ENCODE results near the gene DUSP15. TPM values are rescaled to one million over a fixed set of nuclear protein-coding genes. Genes with fewer than 3 reads are reported as not detected.

DUSP15 gene
- polyA plus RNA-seq, 1 donor from 2014 or later, result 62.7 TPM

DNA sequence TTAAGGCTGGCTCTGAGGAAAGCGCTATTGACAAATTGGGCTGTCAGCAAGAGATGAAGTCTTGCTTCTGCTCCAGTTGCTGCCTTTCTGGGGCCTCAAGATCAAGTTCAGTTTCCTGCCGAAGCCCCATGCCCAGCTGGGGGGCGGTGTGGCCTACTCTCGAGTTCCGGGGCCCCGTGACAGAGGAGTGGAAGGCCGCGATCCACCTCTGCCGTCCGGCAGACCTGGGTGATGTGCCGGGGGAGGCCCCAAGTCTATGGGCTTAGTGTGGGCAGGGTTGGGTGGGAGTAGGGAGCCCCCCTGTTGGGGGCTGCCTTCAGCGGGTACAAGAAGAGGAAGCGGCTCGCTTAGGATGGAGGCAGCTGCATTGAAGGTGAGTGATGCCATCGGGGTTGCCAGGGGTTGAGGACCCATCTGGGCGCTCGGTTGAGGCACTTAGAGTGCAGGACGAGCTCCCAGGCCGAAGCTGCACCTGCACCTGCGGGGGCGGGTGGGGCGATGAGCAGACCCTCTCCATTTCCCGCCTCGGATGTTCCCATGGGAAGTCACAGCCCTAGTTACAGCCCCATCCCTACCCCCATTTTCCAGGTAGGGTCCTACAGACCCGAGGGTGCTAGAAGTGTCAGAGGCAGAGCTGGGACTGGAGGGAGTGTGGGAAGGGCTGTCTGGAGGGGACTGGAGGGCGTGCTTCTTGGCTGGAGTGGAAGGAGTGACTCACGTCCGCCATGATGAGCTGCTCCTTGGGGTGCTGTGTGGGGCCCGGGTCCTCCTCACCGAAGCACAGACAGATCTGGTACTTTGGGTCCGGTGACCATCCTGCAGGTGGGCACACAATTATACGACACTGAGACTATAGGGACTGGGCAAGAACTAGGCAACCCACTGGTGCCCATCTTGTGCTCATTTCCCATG is 22.0 kb downstream of the DUSP15 start:
- no peak for TF ChIP-seq POLR2AphosphoS5 (IDR thresholded peaks at IDR 0.05)
- TF ChIP-seq EZH2 (IDR thresholded peaks at IDR 0.05; ENCODE audit: borderline replicate concordance, insufficient read depth, low read length, poor library complexity, severe bottlenecking), result no peak
- TF ChIP-seq EP300 (conservative IDR thresholded peaks at IDR 0.05; ENCODE audit: poor library complexity, severe bottlenecking), result no peak
- TF ChIP-seq SMC3 (conservative IDR thresholded peaks at IDR 0.05; ENCODE audit: poor library complexity), result no peak
- TF ChIP-seq, protein P1, sequence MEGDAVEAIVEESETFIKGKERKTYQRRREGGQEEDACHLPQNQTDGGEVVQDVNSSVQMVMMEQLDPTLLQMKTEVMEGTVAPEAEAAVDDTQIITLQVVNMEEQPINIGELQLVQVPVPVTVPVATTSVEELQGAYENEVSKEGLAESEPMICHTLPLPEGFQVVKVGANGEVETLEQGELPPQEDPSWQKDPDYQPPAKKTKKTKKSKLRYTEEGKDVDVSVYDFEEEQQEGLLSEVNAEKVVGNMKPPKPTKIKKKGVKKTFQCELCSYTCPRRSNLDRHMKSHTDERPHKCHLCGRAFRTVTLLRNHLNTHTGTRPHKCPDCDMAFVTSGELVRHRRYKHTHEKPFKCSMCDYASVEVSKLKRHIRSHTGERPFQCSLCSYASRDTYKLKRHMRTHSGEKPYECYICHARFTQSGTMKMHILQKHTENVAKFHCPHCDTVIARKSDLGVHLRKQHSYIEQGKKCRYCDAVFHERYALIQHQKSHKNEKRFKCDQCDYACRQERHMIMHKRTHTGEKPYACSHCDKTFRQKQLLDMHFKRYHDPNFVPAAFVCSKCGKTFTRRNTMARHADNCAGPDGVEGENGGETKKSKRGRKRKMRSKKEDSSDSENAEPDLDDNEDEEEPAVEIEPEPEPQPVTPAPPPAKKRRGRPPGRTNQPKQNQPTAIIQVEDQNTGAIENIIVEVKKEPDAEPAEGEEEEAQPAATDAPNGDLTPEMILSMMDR (IDR thresholded peaks at IDR 0.05; ENCODE audit: poor library complexity, severe bottlenecking), result no peak
- no peak for TF ChIP-seq TAF1 (IDR thresholded peaks at IDR 0.05; ENCODE audit: low read depth)
- TF ChIP-seq, protein P2, sequence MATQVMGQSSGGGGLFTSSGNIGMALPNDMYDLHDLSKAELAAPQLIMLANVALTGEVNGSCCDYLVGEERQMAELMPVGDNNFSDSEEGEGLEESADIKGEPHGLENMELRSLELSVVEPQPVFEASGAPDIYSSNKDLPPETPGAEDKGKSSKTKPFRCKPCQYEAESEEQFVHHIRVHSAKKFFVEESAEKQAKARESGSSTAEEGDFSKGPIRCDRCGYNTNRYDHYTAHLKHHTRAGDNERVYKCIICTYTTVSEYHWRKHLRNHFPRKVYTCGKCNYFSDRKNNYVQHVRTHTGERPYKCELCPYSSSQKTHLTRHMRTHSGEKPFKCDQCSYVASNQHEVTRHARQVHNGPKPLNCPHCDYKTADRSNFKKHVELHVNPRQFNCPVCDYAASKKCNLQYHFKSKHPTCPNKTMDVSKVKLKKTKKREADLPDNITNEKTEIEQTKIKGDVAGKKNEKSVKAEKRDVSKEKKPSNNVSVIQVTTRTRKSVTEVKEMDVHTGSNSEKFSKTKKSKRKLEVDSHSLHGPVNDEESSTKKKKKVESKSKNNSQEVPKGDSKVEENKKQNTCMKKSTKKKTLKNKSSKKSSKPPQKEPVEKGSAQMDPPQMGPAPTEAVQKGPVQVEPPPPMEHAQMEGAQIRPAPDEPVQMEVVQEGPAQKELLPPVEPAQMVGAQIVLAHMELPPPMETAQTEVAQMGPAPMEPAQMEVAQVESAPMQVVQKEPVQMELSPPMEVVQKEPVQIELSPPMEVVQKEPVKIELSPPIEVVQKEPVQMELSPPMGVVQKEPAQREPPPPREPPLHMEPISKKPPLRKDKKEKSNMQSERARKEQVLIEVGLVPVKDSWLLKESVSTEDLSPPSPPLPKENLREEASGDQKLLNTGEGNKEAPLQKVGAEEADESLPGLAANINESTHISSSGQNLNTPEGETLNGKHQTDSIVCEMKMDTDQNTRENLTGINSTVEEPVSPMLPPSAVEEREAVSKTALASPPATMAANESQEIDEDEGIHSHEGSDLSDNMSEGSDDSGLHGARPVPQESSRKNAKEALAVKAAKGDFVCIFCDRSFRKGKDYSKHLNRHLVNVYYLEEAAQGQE (IDR thresholded peaks at IDR 0.05; ENCODE audit: borderline replicate concordance), result no peak
- TF ChIP-seq RAD21 (conservative IDR thresholded peaks at IDR 0.05), result no peak
- TF ChIP-seq MXI1 (conservative IDR thresholded peaks at IDR 0.05; ENCODE audit: poor library complexity, severe bottlenecking), result no peak
- H3K27me3 ChIP-seq (ENCODE audit: insufficient read depth, low read depth, low read length), result peaks cover 14% of the 10 kb centered on the region
- H3K9me3 ChIP-seq (ENCODE audit: low read length), result no peaks in the 10 kb centered on the region
- H3K9me2 ChIP-seq (ENCODE audit: insufficient read depth, low read length), result no peaks in the 10 kb centered on the region
- H3K27ac ChIP-seq (ENCODE audit: low read length), result no peak overlapping the region
- no peaks in the 10 kb centered on the region for H3F3A ChIP-seq (ENCODE audit: insufficient read depth, low read length, poor library complexity, severe bottlenecking)
- no peaks in the 10 kb centered on the region for H3K36me3 ChIP-seq (ENCODE audit: insufficient read depth, low read length)
- no peak overlapping the region for H3K4me3 ChIP-seq (ENCODE audit: low read length)
- no peaks in the 10 kb centered on the region for H4K20me1 ChIP-seq (ENCODE audit: insufficient read depth)
- no peak overlapping the region for H3K9ac ChIP-seq (ENCODE audit: low read length)
- no peak overlapping the region for H3K4me2 ChIP-seq (ENCODE audit: low read length)
- H2AFZ ChIP-seq (ENCODE audit: low read depth, low read length), result no peak overlapping the region
- H3K79me2 ChIP-seq (replicated peaks; ENCODE audit: insufficient read depth, low read length), result no peaks in the 10 kb centered on the region

DNA sequence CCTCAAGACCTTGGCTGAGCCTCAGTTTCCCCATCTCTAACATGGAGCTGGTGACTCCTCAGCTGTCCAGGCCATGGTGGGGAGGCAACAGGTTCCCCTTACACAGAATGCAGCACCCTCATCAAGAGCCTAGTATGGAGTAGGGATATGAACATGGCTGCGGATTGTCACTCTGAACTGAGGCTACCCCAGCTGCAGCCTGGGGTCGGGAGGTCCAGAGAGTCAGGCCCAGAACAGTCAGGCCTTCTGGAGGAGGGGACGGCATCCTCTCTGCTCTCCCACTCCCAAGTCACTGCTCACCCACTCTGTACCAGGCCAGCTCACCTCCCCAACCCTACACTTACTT is 23.6 kb downstream of the DUSP15 start:
- Histone ChIP-seq H3K79me2 (replicated peaks; ENCODE audit: insufficient read depth, low read length) (no peaks in the 10 kb centered on the region), H2AFZ (ENCODE audit: low read depth, low read length) (no peak overlapping the region), H3K27ac (ENCODE audit: low read length) (no peak overlapping the region), H3K36me3 (ENCODE audit: insufficient read depth, low read length) (no peaks in the 10 kb centered on the region), H3K9ac (ENCODE audit: low read length) (no peak overlapping the region), H3K27me3 (ENCODE audit: insufficient read depth, low read depth, low read length) (peaks cover 14% of the 10 kb centered on the region), H3F3A (ENCODE audit: insufficient read depth, low read length, poor library complexity, severe bottlenecking) (no peaks in the 10 kb centered on the region), H3K4me3 (ENCODE audit: low read length) (no peak overlapping the region), H3K4me2 (ENCODE audit: low read length) (no peak overlapping the region), H3K9me2 (ENCODE audit: insufficient read depth, low read length) (no peaks in the 10 kb centered on the region), H3K9me3 (ENCODE audit: low read length) (no peaks in the 10 kb centered on the region), H4K20me1 (ENCODE audit: insufficient read depth) (no peaks in the 10 kb centered on the region)
- TF ChIP-seq RAD21 (conservative IDR thresholded peaks at IDR 0.05), result no peak
- no peak for TF ChIP-seq MXI1 (conservative IDR thresholded peaks at IDR 0.05; ENCODE audit: poor library complexity, severe bottlenecking)
- TF ChIP-seq POLR2AphosphoS5 (IDR thresholded peaks at IDR 0.05), result no peak
- no peak for TF ChIP-seq SMC3 (conservative IDR thresholded peaks at IDR 0.05; ENCODE audit: poor library complexity)
- TF ChIP-seq, protein P1 (IDR thresholded peaks at IDR 0.05; ENCODE audit: poor library complexity, severe bottlenecking), result no peak
- TF ChIP-seq TAF1 (IDR thresholded peaks at IDR 0.05; ENCODE audit: low read depth), result no peak
- TF ChIP-seq EP300 (conservative IDR thresholded peaks at IDR 0.05; ENCODE audit: poor library complexity, severe bottlenecking), result no peak
- TF ChIP-seq EZH2 (IDR thresholded peaks at IDR 0.05; ENCODE audit: borderline replicate concordance, insufficient read depth, low read length, poor library complexity, severe bottlenecking), result no peak
